Stimulated activated CD8-positive, alpha-beta memory T cell treated with anti-CD3 and anti-CD28 coated beads, Interleukin-15, amount 100 ng/mL, for 48 hours (primary cell): Measurements from ENCODE around the gene B4GALT2.
A peak's percentile ranks its signal among the peaks of the same experiment; 100 is the strongest.

Experiments
- DNase-seq, 2 donors: peaks; one replicate each; pipeline ENCODE4 v3.0.0-alpha.2; 2020; ENCODE audit warnings: low read depth in 2 of 2

The B4GALT2 gene

GRCh38 chr1:43969746-43970466 lies 9.1 kb upstream of the B4GALT2 start, which contains the start of gene DPH2:
TSS of gene DPH2 (plus strand) at chr1:43970010. CDS start at chr1:43970176, 166 bp downstream.
- peak; percentile 95 for DNase-seq

DNA sequence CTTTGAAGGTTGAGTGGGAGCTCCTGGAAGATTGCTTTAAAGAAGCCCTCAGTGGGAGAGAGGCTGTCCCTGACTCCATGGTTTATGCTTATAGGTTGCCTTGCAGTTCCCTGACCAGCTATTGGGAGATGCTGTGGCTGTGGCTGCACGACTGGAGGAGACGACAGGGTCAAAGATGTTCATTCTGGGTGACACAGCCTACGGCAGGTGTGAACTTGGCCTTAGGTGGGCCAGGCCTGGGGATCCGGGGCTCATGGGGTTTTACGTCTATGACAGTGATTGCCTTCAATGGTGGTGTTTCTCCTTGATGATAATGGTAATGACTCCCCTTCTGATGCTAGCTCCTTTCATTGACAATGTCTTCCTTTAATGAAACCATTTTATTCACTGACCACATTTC lies 8.5 kb upstream of the B4GALT2 start:
- DNase-seq, result no peak

GRCh38 chr1:43970911-43971310 lies 8.1 kb upstream of the B4GALT2 start:
- no peak for DNase-seq

DNA sequence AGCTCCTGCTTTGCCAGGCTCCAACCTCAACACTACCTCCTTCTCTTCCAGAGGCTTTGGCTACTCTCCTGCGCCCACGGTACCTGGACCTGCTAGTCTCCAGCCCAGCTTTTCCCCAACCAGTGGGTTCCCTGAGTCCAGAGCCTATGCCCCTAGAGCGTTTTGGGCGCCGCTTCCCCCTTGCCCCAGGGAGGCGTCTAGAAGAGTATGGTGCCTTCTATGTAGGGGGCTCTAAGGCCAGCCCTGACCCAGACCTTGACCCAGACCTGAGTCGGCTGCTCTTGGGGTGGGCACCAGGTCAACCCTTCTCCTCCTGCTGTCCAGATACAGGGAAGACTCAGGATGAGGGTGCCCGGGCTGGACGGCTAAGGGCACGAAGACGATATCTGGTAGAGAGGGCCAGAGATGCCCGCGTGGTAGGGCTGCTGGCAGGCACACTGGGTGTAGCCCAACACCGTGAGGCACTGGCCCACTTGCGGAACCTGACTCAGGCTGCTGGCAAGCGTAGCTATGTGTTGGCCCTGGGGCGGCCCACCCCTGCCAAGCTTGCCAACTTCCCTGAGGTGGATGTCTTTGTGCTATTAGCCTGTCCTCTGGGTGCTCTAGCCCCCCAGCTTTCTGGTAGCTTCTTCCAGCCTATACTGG lies 7.6 kb upstream of the B4GALT2 start:
- no peak for DNase-seq

DNA sequence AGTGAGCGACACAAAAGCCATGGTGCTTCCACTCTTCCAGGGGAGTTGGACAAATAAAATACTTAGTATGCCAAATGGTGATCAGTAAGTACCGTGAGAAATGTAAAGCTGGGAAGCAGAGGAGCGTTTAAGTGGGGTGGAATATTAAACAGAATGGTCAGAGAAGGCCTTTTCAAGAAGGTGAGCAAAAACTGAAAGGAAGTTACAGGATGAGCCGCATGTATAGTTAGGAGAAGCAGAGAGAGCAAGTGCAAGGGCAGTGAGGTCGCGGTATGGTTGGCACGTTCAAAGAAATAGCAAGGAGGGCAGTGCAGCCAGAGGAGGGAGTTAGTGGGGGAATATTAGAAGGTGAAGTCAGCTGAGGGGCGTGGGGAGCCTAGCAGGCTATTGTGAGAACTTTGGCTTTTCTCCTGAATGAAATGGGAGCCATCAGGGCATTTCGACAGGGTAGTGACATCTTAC lies 5.0 kb upstream of the B4GALT2 start:
- DNase-seq, result no peak

- DNase-seq, result peak; percentile 92 to 93
Observed at GRCh38 chr1:43974443-43975248, 4.4 kb upstream of the B4GALT2 start, which contains the start of gene ATP6V0B. TSS of gene ATP6V0B (plus strand) at chr1:43974960. CDS start at chr1:43975041, 81 bp downstream.

GRCh38 chr1:43975249-43975961 lies 3.6 kb upstream of the B4GALT2 start:
- no peak for DNase-seq

DNA sequence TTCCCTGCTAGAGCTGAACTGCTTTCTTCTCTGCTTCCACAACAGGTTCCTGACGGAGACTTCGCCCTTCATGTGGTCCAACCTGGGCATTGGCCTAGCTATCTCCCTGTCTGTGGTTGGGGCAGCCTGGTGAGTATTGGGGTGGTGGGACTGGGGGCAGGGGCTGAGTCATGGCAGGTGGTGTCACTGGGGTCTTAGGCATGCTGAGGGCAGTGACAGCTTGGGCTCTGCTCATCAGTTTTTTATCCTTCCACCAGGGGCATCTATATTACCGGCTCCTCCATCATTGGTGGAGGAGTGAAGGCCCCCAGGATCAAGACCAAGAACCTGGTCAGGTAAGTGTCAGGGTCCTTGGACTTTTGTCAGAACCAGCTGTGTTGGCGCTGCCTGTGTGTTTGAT lies 3.0 kb upstream of the B4GALT2 start:
- DNase-seq, result no peak

DNA sequence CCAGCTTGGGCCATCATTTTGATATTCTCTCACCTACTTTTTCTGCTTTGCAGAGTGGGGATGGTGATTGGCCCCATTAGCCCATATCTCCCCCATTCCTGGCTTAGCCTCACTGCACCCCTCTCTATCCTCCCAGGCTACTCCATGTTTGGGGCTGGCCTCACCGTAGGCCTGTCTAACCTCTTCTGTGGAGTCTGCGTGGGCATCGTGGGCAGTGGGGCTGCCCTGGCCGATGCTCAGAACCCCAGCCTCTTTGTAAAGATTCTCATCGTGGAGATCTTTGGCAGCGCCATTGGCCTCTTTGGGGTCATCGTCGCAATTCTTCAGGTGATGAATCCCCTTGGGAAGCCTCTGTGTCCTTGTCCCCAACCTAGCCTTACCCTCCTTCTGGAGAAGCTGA lies 2.1 kb upstream of the B4GALT2 start:
- DNase-seq, result no peak

GRCh38 chr1:43977376-43978263 lies 1.4 kb upstream of the B4GALT2 start:
- no peak for DNase-seq

DNA sequence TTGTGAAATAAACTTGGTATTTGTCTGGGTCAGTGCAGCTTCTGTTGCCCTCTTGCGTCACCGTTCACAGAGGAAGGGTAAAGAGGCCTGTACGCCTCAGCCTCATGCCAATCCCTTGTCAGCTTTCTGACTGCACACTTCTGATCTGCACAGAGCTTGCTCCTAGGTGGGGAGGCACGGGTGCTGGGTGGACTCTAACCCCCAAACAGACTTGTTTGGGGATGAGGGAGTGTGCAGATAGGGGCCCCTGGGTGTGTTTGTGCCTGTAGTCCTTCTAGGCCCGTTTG lies 803 bp upstream of the B4GALT2 start:
- no peak for DNase-seq

DNA sequence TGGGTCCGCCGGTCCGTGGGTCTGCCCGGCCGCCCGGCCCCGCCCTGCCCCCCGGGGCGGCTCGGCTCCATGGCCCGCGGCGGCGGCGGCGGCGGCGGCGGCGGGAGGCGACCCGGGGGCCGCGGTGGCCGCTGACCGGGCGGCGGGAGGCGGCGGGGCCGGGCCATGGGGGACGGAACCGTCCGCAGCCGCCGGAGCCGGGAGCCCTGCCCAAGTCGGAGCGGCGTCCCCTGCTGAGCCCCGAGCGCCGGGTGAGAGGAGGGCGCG lies 184 bp downstream of the B4GALT2 start:
- DNase-seq, result no peak

DNA sequence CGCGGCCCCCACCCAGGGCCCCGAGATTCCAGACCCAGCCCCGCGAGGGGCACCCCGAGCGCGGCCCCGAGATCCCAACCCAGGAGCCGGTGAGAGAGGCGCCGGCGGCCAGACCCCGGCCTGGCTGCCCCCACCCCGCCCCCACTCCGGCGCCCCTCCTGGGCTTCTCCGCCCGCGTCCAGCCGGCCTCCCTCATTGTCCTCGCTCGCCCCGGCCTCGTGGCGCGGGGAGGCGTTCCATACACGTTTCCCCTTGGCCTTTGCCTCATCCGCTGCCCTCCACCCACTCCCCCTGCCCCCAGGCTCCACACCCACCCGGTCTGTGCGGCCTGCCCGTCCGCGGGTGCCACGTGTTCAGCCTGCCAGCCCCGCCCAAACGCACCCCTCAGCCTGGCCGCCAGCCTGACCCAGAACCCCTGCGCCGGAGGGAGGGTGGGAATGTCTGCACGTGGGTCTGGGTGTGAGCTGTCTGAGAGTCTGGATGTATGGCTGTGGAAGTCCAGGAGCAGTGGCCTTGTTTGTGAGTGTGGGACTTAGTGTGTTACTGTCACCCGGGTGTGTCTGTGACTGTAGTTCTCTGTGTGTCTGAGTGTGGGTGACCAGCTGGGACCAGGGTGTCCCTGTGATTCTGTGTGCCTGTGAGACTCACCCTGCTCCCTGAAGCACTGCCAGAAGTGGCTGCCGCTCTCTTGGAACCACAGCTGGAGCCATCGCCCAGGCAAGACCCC lies 681 bp downstream of the B4GALT2 start:
- DNase-seq, result no peak

DNA sequence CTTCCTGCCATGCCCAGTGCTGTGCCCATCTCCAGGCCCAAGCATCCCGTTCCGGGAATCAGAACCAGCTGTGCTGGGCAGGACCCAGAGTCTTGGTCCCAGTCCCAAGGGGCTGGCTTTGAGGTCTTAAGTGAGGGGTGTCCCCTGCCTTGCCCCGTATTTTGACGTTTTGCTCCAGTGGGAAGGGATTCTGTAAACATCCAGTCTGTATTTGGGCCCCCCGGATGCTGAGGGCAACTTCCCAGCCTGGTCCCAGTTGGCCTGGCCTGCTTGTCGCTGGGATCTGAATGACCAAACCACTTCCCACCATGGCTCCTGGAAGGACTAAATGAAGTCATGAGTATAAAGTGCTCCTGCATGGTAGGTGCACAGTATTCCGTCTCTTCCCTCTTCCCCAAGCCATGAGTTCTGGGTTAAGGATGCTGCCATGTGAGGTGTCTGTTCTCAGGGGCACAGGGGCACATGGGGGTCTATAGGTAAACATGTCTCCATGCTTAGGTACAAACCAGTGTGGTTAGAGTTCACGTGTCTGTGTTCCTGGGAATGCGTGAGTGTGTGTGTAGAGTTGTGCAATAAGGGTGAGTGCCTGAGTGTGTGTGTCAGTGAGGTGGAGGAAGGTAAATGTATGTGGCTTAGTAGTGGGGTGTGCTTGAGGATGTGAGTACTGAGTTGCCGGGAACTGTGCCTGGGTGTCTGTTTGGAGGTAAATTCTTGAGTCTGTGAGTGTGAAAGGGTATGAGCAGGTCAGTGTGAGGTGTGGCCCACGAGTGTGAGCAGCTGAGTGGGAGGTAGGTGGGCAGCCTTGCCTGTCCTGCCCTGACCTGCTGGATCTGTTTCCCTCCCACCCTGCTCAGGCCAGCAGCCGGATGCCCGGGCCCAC lies 1.5 kb downstream of the B4GALT2 start:
- no peak for DNase-seq

- no peak for DNase-seq
Observed at GRCh38 chr1:43981135-43981491, 2.1 kb downstream of the B4GALT2 start.

GRCh38 chr1:43981636-43982035 lies 2.6 kb downstream of the B4GALT2 start:
- DNase-seq, result no peak

GRCh38 chr1:43982241-43982640 lies 3.2 kb downstream of the B4GALT2 start:
- DNase-seq, result no peak

DNA sequence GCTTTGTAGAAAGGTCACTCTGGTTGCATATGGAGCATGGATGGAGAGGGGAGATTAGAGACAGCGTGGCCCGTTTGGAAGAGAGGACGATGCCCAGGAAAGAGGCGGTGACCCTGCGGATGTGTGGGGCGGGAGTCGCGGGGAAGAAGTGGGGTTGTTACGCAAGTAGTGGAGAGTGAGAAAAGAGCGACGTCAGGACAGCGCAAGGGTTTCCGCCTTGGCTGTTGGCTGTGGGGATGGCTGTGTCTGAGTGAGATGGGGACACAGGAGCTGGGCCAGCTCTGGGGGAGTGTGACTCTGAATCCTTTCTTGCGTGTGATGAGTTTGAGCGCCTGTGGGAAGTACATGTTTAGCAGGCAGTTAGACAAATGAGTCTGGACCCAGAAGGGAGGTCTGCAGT lies 3.8 kb downstream of the B4GALT2 start:
- DNase-seq, result no peak

- no peak for DNase-seq
Observed at GRCh38 chr1:43983253-43983899, 4.4 kb downstream of the B4GALT2 start.
